Adrenal gland (tissue), 5 donors: ENCODE measurements around the gene NUP93.

Experiments used
- CTCF ChIP-seq, 6 experiments: fragments of 450-650 bp in 4 of 6; fragments of 200-600 bp in 2 of 6; sonication (generic) in 1 of 6; IDR thresholded peaks; 1 replicate in 5 of 6; 2 replicates in 1 of 6; pipeline versions ENCODE4 v1.5.1 to v1.8.0; 2016 to 2021; ENCODE audit warnings: antibody characterized with exemption in 6 of 6, mild to moderate bottlenecking in 2 of 6, moderate library complexity in 1 of 6
- POLR2A ChIP-seq, 2 donors: fragments of 450-650 bp; IDR thresholded peaks; one replicate each; pipeline ENCODE4 v1.6.1; 2017; ENCODE audit warnings: antibody characterized with exemption in 2 of 2, mild to moderate bottlenecking in 2 of 2, moderate library complexity in 1 of 2
- donor health status: DM: no; HTN: no; CAD: no.

- TF ChIP-seq CTCF (IDR thresholded peaks at IDR 0.05): no peak
- TF ChIP-seq POLR2A (IDR thresholded peaks at IDR 0.05): no peak
Measured at GRCh38 chr16:56774016-56774680, 44.2 kb downstream of the NUP93 start.
